Measurements from ENCODE around the gene ECI2.
A peak's percentile ranks its signal among the peaks of the same experiment; 100 is the strongest.

ECI2 gene, protein sequence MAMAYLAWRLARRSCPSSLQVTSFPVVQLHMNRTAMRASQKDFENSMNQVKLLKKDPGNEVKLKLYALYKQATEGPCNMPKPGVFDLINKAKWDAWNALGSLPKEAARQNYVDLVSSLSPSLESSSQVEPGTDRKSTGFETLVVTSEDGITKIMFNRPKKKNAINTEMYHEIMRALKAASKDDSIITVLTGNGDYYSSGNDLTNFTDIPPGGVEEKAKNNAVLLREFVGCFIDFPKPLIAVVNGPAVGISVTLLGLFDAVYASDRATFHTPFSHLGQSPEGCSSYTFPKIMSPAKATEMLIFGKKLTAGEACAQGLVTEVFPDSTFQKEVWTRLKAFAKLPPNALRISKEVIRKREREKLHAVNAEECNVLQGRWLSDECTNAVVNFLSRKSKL

DNA sequence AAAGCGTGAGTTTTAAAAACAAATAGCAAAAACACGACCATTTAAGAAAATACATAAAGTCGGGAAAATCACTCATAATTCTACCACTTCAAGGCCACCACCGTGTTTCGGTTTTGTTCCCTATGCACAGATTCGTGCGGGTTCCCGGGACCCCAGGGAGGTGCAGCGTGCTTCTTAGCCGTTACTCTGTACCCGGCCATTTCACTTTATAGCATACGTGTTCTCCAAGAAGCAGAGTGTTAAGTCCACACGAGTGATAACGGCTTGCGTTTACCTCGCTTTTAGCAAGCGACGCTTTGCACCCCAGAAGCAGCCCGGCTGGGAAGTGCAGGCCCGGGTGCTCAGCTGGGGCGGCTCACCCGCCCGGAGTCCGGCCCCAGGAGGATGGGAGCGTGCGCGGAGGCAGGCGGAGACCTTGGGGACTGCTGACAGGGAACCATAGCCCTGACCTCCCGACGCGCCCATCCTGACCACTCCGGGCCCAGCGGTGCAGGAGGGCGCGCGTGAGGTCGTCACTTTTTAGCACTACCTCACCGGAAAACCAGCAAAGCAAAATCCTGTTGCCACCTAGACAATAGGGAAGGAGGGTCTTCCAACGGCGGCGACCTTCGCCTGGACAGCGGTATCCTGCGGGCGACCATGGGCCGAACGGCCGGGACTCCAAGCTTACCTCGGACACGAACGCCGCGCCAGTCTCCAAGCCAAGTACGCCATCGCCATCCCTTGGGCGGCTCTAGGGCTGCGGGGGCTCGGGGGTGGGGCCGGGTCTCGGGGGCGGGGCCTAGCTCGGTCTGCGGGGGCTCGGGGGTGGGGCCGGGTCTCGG, at the start of gene ECI2:
ECI2 (minus strand) TSS at position 735 of the 824 bp plus-strand sequence; CDS start at position 720, 15 bp downstream.
- peak; percentile 71 to 97 for DNase-seq

- no peak for DNase-seq
Measured at GRCh38 chr6:4180652-4181255, 45.4 kb upstream of the ECI2 start.

GRCh38 chr6:4179960-4180651, 44.7 kb upstream of the ECI2 start:
- no peak for DNase-seq

DNA sequence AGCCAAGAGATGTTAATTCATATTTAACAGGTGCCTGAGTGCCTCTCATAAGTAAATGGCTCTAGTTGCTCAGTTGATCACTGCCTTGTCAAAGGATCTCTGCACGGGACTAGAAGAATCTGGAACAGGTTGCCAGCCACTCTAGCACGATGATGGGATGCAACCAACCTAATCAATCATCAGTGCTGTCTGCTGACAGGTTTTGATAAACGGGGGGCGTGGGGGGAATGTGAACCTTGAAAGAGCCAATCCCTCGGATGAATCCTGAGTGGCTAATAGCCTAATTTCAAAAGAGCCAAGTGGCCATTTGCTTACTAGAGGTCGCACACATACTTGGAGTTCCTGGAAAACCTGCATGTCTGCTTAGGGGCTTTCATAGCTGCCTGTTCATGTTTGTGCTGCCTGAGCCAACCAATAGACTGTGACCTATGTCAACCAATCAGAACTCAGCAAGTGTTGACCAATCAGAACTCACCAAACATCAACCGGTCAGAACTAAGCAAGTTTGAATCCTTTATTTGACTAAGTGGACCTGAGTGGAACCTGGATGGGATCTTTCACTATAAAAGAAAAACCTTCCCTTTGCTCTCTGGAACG, 43.5 kb upstream of the ECI2 start:
- DNase-seq: no peak

- no peak for DNase-seq
Measured at GRCh38 chr6:4176907-4177306, 41.5 kb upstream of the ECI2 start.

DNA sequence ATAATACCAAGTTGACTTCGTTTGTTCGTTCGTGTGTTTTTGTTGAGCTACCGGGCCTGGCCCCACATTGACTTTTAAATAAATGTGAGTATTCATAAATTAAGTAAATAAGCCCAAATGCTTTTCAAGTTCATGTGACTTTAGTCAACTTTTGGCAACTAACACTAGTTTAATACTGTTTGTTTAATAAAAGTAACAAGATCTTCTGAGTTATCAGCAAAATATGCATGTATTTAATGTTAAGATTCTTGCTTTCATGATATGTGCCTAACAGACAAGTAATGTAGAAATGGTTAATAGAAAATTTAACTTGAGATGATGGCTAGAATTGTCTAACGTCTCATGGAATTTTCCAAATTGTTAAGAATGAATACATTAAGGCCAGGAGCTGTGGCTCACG, 38.7 kb upstream of the ECI2 start:
- DNase-seq: no peak

- no peak for DNase-seq
Measured at GRCh38 chr6:4172368-4172767, 37.0 kb upstream of the ECI2 start.

DNA sequence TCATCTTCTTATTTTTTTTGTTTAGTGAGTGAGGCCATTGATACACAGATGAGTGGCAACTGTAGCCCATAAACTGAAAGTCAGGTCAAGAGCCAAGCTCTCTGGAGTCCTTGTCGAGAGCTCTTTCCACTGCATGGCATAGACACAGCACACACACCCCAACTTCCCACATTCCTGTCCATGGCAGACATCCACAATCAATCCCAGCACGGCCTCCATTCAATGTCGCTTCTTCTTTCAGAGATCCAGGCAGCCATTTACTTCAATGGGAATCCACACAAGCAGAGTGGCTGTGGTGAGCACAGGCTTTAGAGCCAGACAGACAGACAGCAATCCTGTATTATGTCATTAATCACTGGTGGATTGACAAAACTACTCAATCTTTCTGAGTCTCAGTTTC, 34.9 kb upstream of the ECI2 start:
- DNase-seq: no peak

GRCh38 chr6:4169028-4169789, 33.8 kb upstream of the ECI2 start:
- DNase-seq: peak in 1 of 2 donors; percentile 20

DNA sequence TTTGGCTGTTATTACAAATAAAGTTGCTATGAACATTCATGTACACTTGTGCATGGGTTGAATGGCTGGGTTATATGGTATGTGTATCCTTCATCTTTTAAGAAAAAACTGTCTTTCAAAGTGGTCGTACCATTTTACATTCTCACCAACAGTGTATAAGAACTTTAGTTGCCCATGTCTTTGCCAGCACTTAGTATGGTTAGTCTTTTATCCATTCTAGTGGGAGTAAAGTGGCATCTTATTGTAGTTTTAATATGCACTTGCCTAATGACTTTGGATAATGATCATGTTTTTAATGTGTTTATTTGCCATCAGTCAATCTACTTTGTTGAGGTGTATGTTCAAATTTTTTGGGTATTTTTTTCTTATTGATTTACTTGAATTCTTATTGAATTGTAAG, 32.5 kb upstream of the ECI2 start:
- no peak for DNase-seq

DNA sequence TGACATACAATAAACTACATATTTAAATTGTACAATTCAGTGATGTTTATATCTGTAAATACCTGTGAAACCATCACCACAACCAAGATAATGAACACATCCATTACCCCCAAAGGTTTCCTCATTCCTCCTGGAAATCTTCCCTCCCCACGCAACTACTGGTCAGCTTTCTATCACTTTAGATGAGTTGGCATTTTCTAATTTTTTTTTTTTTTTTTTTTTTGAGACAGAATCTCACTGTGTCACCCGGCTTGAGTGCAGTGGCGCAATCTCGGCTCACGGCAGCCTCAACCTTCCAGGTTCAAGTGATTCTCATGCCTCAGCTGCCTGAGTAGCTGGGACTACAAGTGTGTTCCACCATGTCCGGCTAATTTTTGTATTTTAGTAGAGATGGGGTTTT, 31.7 kb upstream of the ECI2 start:
- DNase-seq: no peak

DNA sequence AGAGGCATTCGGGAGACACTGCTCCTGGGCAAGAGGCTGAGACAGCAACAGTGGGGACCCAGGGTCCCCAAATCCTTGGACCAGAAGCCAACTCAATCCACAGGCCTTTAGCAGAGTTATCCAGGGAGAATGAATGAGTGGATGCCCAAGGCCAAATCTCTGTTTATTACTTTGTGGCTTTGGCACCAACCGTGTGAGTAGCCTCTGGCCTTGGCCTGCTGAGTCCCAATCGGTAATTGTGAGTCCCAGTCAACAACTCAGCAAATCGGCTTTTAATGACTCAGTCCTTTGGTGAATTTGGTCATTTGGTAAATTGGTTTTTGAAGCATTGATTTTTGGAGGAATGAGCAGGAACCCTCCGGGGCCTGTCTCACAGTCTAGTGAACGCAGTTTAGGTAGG, 29.1 kb upstream of the ECI2 start:
- no peak for DNase-seq

DNA sequence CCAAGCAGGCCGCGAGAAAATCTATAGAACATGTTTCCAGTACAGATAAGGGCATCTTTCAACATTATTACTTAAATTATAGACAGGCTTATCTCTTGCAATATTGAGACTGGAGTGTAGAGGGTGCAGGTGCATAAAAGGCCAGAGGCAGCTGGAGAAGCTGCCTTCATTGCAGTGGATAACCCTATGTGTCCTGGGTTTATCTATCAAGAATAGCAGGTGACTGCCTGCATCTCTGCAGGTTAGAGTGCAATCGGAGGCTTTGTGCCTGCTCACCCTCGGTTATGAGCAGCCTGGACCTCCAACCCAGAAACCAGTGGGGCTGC, 28.7 kb upstream of the ECI2 start:
- DNase-seq: no peak

GRCh38 chr6:4163408-4164116, 28.2 kb upstream of the ECI2 start:
- DNase-seq: no peak

- no peak for DNase-seq
Measured at GRCh38 chr6:4162370-4162769, 27.0 kb upstream of the ECI2 start.

- DNase-seq: no peak
Measured at GRCh38 chr6:4159491-4159890, 24.1 kb upstream of the ECI2 start.

DNA sequence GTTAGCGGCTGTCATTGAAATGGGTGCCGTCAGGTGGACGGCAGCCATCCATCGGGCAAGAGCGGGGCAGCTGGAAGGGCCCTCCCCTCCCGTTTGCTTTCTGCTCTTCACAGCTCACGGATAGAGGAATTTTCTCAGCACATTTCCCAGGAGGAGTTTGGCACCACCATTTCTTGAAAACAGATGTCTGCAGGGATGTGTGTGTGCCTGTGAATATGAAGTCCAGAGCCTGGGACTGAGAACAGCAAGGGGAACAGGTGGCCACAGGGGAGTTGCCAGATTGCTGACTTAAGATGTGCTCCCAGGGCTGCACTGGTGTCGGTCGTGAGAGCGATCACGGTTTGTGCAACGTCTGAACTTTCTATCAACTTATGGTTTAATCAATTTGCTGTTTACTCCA, 22.1 kb upstream of the ECI2 start:
- DNase-seq: peak in 1 of 2 donors; percentile 6

- peak; percentile 49 to 70 for DNase-seq
Measured at GRCh38 chr6:4155848-4156466, 20.6 kb upstream of the ECI2 start.

- DNase-seq: no peak
Measured at GRCh38 chr6:4153514-4153985, 18.2 kb upstream of the ECI2 start.

GRCh38 chr6:4145083-4145482, 9.7 kb upstream of the ECI2 start:
- no peak for DNase-seq

GRCh38 chr6:4139272-4139671, 3.9 kb upstream of the ECI2 start:
- DNase-seq: no peak

Data from hippocampal formation (tissue), 2 donors.